Measurements from ENCODE around the gene SLC24A3.

SLC24A3 gene

DNA sequence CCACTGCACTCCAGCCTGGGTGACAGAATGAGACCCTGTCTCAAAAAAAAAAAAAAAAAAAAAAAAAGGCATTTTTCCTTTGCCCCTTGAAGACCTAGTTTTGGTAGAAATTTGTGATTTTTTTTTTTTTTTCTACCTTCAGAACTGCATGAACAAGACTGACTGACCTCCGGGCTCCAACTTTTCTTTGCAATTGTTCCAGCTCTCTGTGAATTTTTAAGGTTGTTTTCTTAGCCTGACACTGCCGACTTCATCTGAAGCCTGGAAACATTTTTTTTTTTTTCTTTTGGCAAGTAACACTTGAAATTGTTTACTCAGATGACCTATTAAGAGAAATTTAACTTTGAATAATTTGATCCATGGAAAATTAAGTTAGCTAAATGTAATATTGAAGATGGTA is 73.0 kb downstream of the SLC24A3 start:
- no peaks in the 10 kb centered on the region for H3K9me3 ChIP-seq (ENCODE audit: control insufficient read depth, insufficient read depth, low read depth, low read length)
- H3K36me3 ChIP-seq (ENCODE audit: control insufficient read depth in 2 of 2, insufficient read depth in 1 of 2, low read length in 2 of 2) = no peaks in the 10 kb centered on the region
- TF ChIP-seq KLF1 (tag by site-specific recombination; IDR thresholded peaks at IDR 0.05) (no peak), ZNF521 (tag by site-specific recombination; IDR thresholded peaks at IDR 0.05) (no peak), ZNF423 (tag by site-specific recombination; IDR thresholded peaks at IDR 0.05) (no peak), ZNF785 (tag by site-specific recombination; IDR thresholded peaks at IDR 0.05) (no peak), RBAK (tag by site-specific recombination; IDR thresholded peaks at IDR 0.05) (no peak), ZNF404 (tag by site-specific recombination; IDR thresholded peaks at IDR 0.05) (no peak), ZNF155 (tag by site-specific recombination; IDR thresholded peaks at IDR 0.05) (no peak), ZNF394 (tag by site-specific recombination; IDR thresholded peaks at IDR 0.05; ENCODE audit: borderline replicate concordance) (no peak), ZNF558 (tag by site-specific recombination; IDR thresholded peaks at IDR 0.05) (no peak), ZNF157 (tag by site-specific recombination; IDR thresholded peaks at IDR 0.05) (no peak), ZNF202 (tag by site-specific recombination; IDR thresholded peaks at IDR 0.05; ENCODE audit: borderline replicate concordance) (no peak), ZNF501 (tag by site-specific recombination; IDR thresholded peaks at IDR 0.05) (no peak)
- TF ChIP-seq, protein P1, sequence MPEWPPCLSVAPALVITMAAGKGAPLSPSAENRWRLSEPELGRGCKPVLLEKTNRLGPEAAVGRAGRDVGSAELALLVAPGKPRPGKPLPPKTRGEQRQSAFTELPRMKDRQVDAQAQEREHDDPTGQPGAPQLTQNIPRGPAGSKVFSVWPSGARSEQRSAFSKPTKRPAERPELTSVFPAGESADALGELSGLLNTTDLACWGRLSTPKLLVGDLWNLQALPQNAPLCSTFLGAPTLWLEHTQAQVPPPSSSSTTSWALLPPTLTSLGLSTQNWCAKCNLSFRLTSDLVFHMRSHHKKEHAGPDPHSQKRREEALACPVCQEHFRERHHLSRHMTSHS (tag by site-specific recombination; IDR thresholded peaks at IDR 0.05) = no peak
- CTCF ChIA-PET = interaction anchor here (0.5 to 0.7 kb wide), 2 partner anchors 14 to 367 kb away, joined by 3 to 4 read pairs; no protein-coding TSS in a partner anchor
- no peak overlapping the region for H3K27ac ChIP-seq (ENCODE audit: extremely low read depth, low read depth, low read length)
- POLR2A ChIA-PET = no interaction called here
- no peak overlapping the region for H3K4me3 ChIP-seq (ENCODE audit: low read depth, low read length)
- H3K4me1 ChIP-seq (ENCODE audit: control insufficient read depth, insufficient read depth, low read length) = no peaks in the 10 kb centered on the region

DNA sequence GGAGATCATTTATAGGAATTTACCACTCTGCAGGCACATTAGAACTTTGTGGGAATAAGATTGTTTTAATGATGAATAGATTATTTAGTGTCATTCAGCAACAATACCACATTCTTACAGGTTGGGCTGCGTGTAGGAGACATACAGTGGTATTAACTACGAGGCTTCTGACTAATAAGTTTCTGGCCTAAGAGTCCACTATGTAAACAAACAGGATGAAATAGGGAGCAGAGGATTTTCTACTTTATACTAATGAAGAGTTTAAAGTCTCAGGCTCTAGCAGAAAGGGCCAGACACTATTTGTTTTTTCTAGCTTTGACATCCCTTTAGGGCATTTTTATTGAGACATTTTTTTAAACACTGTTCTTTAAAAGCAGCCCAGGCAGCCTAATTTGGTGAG is 75.6 kb downstream of the SLC24A3 start:
- no peaks in the 10 kb centered on the region for H3K9me3 ChIP-seq (ENCODE audit: control insufficient read depth, insufficient read depth, low read depth, low read length)
- H3K4me1 ChIP-seq (ENCODE audit: control insufficient read depth, insufficient read depth, low read length) = no peaks in the 10 kb centered on the region
- ChIA-PET POLR2A (no interaction called here), CTCF (no interaction called here)
- no peak overlapping the region for H3K4me3 ChIP-seq (ENCODE audit: low read depth, low read length)
- H3K27ac ChIP-seq (ENCODE audit: extremely low read depth, low read depth, low read length) = peak overlapping the region; percentile 5
- no peaks in the 10 kb centered on the region for H3K36me3 ChIP-seq (ENCODE audit: control insufficient read depth in 2 of 2, insufficient read depth in 1 of 2, low read length in 2 of 2)
- TF ChIP-seq ZNF623 (tag by site-specific recombination; IDR thresholded peaks at IDR 0.05) (no peak), ZBTB7A (tag by site-specific recombination; IDR thresholded peaks at IDR 0.05; ENCODE audit: low read depth) (no peak), AEBP2 (tag by site-specific recombination; IDR thresholded peaks at IDR 0.05; ENCODE audit: borderline replicate concordance) (no peak), ZNF280D (tag by site-specific recombination; IDR thresholded peaks at IDR 0.05) (no peak), ZNF747 (tag by site-specific recombination; IDR thresholded peaks at IDR 0.05) (no peak), ZNF548 (tag by site-specific recombination; IDR thresholded peaks at IDR 0.05) (no peak)
- TF ChIP-seq, protein P2, sequence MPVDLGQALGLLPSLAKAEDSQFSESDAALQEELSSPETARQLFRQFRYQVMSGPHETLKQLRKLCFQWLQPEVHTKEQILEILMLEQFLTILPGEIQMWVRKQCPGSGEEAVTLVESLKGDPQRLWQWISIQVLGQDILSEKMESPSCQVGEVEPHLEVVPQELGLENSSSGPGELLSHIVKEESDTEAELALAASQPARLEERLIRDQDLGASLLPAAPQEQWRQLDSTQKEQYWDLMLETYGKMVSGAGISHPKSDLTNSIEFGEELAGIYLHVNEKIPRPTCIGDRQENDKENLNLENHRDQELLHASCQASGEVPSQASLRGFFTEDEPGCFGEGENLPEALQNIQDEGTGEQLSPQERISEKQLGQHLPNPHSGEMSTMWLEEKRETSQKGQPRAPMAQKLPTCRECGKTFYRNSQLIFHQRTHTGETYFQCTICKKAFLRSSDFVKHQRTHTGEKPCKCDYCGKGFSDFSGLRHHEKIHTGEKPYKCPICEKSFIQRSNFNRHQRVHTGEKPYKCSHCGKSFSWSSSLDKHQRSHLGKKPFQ (tag by site-specific recombination; IDR thresholded peaks at IDR 0.05) = no peak
